GM18870 (cell line): ENCODE results near the gene OGG1.
A peak's percentile ranks its signal among the peaks of the same experiment; 100 is the strongest.

Experiments
- ATAC-seq: cut with Tn5 transposase; IDR thresholded peaks from one replicate; pipeline ENCODE4 v1.9.1; 2021; ENCODE audit warnings: moderate library complexity; ENCODE audit not compliant: unreplicated experiment

Gene OGG1

GRCh38 chr3:9782770-9783169, 33.0 kb downstream of the OGG1 start:
- ATAC-seq, result no peak

DNA sequence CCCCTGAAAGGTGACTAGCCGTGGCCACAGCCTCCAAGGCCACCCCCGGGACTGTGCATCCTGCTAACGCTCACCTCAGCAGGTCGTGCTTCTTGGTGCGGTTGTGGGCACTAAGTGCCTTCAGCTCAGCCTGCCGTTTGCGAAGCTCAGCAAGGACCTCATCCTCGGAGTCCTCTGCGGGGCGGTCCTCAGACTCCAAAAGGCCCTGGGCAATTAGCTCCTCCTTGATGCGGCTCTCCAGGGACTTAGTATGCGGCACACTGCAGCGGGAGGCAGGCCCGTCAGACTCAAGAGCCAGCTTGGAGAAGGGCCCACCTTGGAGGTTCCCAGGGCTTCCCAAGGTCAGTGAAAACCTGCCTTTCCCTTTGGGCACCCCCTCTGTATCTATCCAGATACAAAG, 34.2 kb downstream of the OGG1 start:
- no peak for ATAC-seq

DNA sequence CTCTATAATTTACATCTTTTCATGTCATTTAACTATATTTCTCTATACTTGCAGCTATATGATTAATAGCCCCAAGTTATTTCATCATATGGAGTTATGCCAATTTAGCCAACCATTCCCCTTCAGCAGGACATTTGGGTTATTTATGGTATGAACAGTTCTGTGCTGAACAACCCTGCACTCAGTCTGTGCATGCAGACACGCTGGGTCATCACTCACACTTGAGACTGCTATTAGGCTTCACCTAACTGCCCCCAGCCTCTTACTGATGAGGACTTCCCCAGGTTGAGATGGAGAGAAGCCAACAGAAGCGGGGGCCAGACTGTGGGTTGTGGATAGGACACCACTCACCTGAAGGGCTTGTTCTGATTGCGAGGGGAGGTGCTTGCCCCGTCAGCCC, 35.2 kb downstream of the OGG1 start:
- no peak for ATAC-seq

GRCh38 chr3:9785602-9786001, 35.9 kb downstream of the OGG1 start:
- ATAC-seq, result no peak

DNA sequence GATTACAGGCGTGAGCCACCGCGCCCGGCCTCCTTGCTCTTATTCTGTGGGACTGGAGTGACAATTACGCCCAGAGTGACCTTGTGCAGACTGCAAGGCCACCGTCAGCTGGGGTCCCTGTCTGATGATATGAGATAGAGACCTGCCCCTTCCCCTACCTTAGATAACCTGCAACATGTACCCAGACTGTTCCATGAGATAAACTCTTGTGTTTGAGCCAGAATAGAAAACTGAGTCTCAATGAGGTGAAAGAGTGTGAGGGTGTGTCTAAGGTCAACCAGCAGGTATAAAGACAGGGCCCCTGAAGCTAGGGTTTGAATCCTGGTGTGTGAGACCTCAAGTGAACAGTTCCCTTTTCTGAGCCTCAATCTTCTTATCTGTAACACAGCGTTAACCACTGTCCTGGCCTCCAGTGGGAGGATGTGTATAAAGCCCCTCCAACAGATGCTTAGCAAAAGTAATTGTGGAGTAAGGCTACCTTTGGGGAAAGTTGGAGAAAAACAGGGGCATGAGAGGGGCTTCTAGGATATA, 36.5 kb downstream of the OGG1 start:
- ATAC-seq, result no peak

- ATAC-seq, result no peak
Observed at GRCh38 chr3:9786825-9787669, 37.3 kb downstream of the OGG1 start.

DNA sequence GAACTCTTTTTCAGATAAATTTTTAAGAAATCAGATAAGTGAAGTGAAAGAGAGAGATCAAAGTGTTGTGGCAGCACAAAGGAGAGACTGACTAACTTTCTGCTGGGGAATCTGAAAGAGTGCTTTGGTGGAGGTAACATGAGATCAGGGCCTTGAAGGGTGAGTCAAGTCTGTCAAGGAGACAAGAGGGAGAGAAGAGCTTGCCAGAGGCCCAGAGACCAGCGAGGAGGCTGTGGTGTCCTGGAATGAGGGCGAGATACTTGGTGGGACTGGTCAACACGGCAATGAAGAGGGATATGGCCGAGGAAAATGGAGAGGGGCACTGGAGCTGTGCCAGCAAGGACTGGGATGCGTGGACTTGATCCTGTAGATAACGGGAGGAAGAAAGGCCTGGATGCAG, 38.0 kb downstream of the OGG1 start:
- ATAC-seq, result no peak

DNA sequence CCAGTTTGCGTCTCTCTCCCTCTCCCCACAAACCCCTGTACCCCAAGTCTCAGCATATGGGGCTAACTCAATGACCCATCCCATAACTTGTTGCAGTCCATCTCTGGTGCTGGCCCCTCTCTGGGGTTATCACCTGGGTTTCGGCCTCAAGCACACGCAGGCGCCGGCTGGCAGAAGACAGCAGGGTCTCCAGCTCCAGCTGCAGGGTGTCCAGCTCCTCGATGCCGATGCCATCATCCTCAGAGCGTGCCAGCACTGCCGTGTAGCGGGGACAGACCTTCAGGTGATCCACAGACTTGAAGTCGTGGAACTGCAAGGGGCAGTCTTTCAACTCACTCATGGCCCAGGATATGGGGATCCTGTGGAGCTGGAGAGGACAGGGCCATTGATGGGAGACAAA, 41.4 kb downstream of the OGG1 start:
- no peak for ATAC-seq

DNA sequence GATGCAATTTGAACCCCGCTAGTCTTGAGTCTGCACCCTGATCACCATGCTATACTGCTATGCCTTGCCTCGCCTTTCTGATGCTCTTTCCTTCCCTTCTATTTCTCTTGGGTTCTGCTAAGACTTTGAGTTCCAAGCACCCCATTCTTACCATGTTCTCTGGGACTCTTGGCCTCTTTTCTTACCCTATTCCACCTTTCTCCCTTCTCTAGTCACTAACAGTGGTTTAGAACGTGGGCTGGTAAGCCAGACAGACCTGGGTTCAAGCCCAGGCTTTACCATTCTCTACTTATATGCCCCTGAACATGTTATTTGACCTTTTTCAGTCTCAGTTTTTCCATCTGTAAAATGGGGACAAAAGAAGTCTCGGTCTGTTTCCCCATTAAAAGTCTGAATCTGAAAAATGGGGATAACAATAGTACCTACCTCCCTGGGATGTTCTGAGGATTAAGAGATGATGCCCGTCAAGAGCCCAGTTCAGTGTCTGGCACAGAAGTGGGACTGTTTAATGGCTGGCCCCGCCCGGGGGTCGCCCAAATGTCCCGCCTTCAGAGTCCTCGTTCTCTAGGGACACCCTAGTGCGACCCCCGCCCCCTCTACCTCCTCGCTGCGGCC, 42.1 kb downstream of the OGG1 start:
- ATAC-seq, result peak; percentile 4

DNA sequence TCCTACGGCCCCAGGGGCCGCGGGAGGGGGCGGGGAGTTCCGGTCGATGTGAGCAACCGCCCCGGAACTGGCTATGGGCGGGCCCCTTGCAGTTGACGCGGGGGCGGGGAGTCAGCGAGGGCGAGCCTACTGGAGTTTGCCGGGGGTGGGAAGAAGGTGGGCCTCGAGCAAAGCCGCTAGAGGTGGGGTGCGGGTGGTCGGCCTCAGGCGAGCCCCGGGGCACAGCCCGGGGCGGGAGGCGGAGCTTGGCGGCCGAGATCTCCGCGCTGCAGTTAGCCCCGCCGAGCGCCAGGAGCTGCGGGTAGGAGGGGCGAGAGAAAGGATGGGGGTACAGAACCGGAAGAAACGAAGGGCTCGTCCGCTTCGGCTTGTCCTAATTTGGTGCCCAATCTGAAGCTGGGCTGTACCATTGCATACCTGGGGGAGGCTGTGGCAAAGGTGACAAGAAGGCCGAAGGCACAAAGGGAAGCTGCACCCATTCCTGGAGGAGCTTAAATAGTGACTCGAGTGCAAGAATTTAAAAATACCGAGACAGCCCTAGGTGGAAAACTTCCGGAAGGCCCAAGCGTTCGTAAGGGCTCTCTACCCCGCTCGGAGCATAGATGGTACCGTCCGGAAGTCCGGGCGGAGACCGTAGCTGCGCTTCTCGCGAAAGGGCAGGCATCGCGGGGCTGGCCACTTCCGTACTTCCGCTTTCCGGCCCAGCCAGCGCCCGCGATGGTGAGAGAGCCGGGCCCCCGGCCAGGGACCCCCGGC, 42.8 kb downstream of the OGG1 start, which contains the start of the genes ARPC4 and TADA3:
ARPC4 (plus strand) TSS at position 678 of the 756 bp plus-strand sequence; CDS start at position 718, 40 bp downstream.
TADA3 (minus strand) TSS at position 69 of the 756 bp plus-strand sequence. CDS start 1,007 bp downstream, outside the sequence.
- peak; percentile 81 for ATAC-seq

GRCh38 chr3:9793161-9793781, 43.5 kb downstream of the OGG1 start:
- no peak for ATAC-seq

GRCh38 chr3:9794400-9794799, 44.6 kb downstream of the OGG1 start:
- ATAC-seq, result no peak

DNA sequence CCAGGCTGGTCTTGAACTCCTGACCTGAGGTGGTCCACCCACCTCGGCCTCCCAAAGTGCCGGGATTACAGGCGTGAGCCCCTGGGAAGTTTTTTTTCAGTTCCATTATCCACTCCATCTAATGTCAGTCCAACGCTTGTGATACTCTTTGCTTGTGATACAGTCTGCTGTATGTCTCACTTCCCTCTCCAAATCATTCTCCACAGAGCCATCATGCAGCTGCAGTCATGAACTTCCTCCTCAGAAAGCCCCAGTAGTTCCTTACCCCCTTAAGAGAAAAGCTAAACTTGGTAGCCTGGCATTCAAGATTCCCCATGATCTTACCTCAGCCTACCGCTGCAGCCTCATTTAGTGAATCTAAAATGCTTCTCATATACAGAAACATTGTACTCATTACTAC, 45.5 kb downstream of the OGG1 start:
- no peak for ATAC-seq

DNA sequence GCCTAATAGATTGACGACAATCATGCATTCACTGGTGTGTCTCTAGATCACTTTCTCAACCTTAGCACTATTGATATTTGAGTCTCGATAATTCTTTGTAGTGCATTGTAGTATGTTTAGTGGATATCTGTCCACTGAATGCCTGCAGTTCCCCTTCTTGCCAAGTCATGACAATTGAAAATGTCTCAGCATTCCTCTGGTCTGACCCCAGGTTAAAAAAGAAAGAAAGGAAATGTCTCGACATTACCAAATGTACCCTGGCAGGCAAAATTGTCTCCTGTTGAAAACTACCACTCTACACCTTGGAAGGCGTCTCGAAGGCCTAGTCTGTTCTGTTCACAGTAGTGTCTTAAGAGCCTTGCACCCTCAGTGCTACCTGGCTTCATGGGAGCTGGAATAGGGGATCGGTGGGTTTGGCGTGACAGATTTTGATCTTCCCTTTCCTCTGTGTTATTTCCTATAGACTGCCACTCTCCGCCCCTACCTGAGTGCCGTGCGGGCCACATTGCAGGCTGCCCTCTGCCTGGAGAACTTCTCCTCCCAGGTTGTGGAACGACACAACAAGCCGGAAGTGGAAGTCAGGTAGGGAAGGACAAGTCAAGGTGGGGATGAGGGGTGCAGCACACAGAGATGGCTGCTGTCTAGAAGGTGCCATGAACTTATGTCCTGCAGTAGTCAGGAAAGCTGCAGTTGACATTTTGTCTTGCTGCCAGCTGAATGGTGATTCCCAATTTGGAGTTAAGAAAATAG, 47.6 kb downstream of the OGG1 start:
- no peak for ATAC-seq

DNA sequence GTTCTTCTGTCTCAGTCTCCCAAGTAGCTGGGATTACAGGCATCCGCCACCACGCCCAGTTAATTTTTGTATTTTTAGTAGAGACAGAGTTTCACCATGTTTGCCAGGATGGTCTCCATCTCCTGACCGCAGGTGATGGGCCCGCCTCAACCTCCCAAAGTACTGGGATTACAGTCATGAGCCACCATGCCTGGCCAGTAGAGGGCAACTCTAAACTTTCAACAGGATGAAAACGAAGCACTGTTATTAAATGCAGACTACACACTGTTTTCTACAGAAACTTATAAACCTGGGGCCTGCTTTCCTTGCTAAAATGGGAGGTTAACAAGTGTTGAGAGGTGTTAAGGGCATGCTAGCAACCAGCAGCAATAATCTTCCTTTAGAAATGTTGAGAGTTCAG, 50.8 kb downstream of the OGG1 start:
- no peak for ATAC-seq

- ATAC-seq, result no peak
Observed at GRCh38 chr3:9803494-9803893, 53.7 kb downstream of the OGG1 start.

DNA sequence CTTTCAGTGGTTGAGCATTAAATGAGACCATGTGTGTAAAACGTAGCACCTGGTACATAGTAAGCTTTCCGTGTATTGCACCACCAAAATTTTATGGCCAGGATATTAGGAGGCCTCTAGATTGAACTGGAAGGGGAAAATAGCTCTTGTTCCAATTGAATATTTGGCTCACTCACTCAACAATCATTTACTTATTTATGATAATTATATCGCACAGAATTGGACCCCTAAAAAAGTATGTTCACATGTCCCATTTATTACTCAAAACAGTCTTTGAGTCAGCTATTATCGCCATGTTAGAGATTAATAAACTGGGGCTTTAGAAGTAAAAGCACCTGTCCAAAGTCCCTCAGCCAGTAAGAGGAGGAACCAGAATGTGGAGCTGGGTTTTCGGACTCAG, 55.2 kb downstream of the OGG1 start:
- no peak for ATAC-seq

DNA sequence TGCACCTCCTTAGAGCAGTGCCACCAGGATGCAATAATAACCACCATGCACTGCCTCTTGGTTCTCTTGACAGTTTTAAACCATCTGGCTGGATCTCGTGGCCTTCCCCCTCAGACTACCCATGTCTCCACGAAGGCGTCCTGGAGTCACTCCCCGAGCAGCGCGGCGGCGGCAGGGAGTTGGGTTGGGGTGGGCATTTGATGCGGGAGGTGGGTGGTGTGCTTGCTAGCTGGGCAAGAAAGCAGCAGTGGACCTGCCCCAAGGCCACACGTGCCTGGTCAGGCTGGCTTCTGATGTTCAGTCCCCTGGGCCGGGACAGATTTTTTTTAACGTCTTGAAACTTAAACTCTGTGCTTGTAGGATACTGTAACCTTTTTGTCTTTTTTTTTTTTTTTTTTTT, 56.4 kb downstream of the OGG1 start:
- ATAC-seq, result no peak
